Measurements from ENCODE around the gene OBP2B. TPM values are rescaled to one million over a fixed set of nuclear protein-coding genes. Genes with fewer than 3 reads are reported as not detected.
"Not testable (repeated sequence)": the region's sequence is repeated elsewhere in the genome, so short reads cannot be mapped to it uniquely, and the experiment has no call there.

Gene OBP2B
- total RNA-seq, 1 donor from 2014 or later = not detected

- peak; percentile 29 for DNase-seq (ENCODE audit: low read depth)
Observed at GRCh38 chr9:133238851-133239532, 29.9 kb upstream of the OBP2B start.

GRCh38 chr9:133238272-133238850 lies 29.3 kb upstream of the OBP2B start:
- DNase-seq (ENCODE audit: low read depth) = peak; percentile 2

GRCh38 chr9:133237035-133237731 lies 28.1 kb upstream of the OBP2B start:
- peak; percentile 41 for DNase-seq (ENCODE audit: low read depth)

GRCh38 chr9:133236291-133237034 lies 27.4 kb upstream of the OBP2B start:
- DNase-seq (ENCODE audit: low read depth) = peak; percentile 9

- DNase-seq (ENCODE audit: low read depth) = no peak
Observed at GRCh38 chr9:133235549-133236222, 26.6 kb upstream of the OBP2B start.

GRCh38 chr9:133234577-133235322 lies 25.7 kb upstream of the OBP2B start:
- DNase-seq (ENCODE audit: low read depth) = no peak

GRCh38 chr9:133233681-133234432 lies 24.8 kb upstream of the OBP2B start:
- no peak for DNase-seq (ENCODE audit: low read depth)

- DNase-seq (ENCODE audit: low read depth) = not testable (repeated sequence)
Observed at GRCh38 chr9:133231934-133232568, 23.0 kb upstream of the OBP2B start.

GRCh38 chr9:133230514-133230913 lies 21.5 kb upstream of the OBP2B start:
- DNase-seq (ENCODE audit: low read depth) = not testable (repeated sequence)

- DNase-seq (ENCODE audit: low read depth) = no peak
Observed at GRCh38 chr9:133230093-133230492, 21.0 kb upstream of the OBP2B start.

GRCh38 chr9:133228474-133229193 lies 19.6 kb upstream of the OBP2B start:
- DNase-seq (ENCODE audit: low read depth) = not testable (repeated sequence)

GRCh38 chr9:133227996-133228395 lies 18.9 kb upstream of the OBP2B start:
- not testable (repeated sequence) for DNase-seq (ENCODE audit: low read depth)

- DNase-seq (ENCODE audit: low read depth) = no peak
Observed at GRCh38 chr9:133227242-133227860, 18.3 kb upstream of the OBP2B start.

- DNase-seq (ENCODE audit: low read depth) = no peak
Observed at GRCh38 chr9:133226219-133227171, 17.4 kb upstream of the OBP2B start.

- no peak for DNase-seq (ENCODE audit: low read depth)
Observed at GRCh38 chr9:133225171-133226011, 16.3 kb upstream of the OBP2B start.

- no peak for DNase-seq (ENCODE audit: low read depth)
Observed at GRCh38 chr9:133224762-133225161, 15.7 kb upstream of the OBP2B start.

Measured in myocyte (in vitro differentiated cells).